Peyer's patch (tissue), 4 donors: Measurements from ENCODE around the gene TRIM2. TPM values are rescaled to one million over a fixed set of nuclear protein-coding genes. Genes with fewer than 3 reads are reported as not detected.

ENCODE experiments used
- DNase-seq, 3 donors: peaks; one replicate each; pipeline ENCODE4 v3.0.0-alpha.2; 2017 to 2019
- H3K27ac ChIP-seq, 4 donors: fragments of 200-600 bp; sonication (generic); one replicate each; pipeline ENCODE4 v1.5.1; 2016 to 2019
- H3K27me3 ChIP-seq, 2 donors: fragments of 200-600 bp; sonication (generic); one replicate each; pipeline ENCODE4 v1.5.1; 2019
- H3K36me3 ChIP-seq, 3 donors: fragments of 200-600 bp; sonication (generic); one replicate each; pipeline ENCODE4 v1.5.1; 2016 to 2019
- H3K4me1 ChIP-seq, 4 donors: fragments of 200-600 bp; sonication (generic); one replicate each; pipeline ENCODE4 v1.5.1; 2016 to 2019
- H3K4me3 ChIP-seq, 4 donors: fragments of 200-600 bp; sonication (generic); 1 replicate in 3 of 4; 2 replicates in 1 of 4; pipeline ENCODE4 v1.5.1; 2016 to 2019; ENCODE audit warnings: mild to moderate bottlenecking in 1 of 4
- H3K9me3 ChIP-seq, 4 donors: fragments of 200-600 bp; sonication (generic); one replicate each; pipeline ENCODE4 v1.5.1; 2016 to 2019; ENCODE audit warnings: mild to moderate bottlenecking in 1 of 4
- CTCF ChIP-seq, 6 experiments: fragments of 450-650 bp in 4 of 6; fragments of 200-600 bp in 2 of 6; sonication (generic) in 1 of 6; IDR thresholded peaks; one replicate each; pipeline ENCODE4 v1.5.1; 2017 to 2019; ENCODE audit warnings: antibody characterized with exemption in 6 of 6, mild to moderate bottlenecking in 3 of 6, moderate library complexity in 1 of 6
- POLR2A ChIP-seq, 2 donors: fragments of 450-650 bp; IDR thresholded peaks; one replicate each; pipeline ENCODE4 v1.5.1; 2017; ENCODE audit warnings: antibody characterized with exemption in 2 of 2, mild to moderate bottlenecking in 2 of 2, moderate library complexity in 2 of 2
- total RNA-seq, 4 donors: library from RNA; depleted of rRNA; stranded (reverse); fragments of >200 nt; gene quantifications; one replicate each; pipeline ENCODE4 v1.1.0, GENCODE V29; 2016

Gene TRIM2
- total RNA-seq, 4 donors from 2014 or later, result 58.6 to 158 (median 144) TPM

- Histone ChIP-seq H3K36me3 (peaks cover 0 to 26% (median 0%) of the 10 kb centered on the region in 3 donors), H3K9me3 (no peaks in the 10 kb centered on the region), H3K4me3 (no peak overlapping the region), H3K4me1 (peaks cover 0 to 10% (median 0%) of the 10 kb centered on the region in 4 donors), H3K27me3 (no peaks in the 10 kb centered on the region), H3K27ac (no peak overlapping the region)
- DNase-seq, result no peak
- TF ChIP-seq CTCF (IDR thresholded peaks at IDR 0.05), result no peak
- TF ChIP-seq POLR2A (IDR thresholded peaks at IDR 0.05), result no peak
These were observed 72.7 kb downstream of the TRIM2 start for GRCh38 chr4:153276971-153277370.

- Histone ChIP-seq H3K4me3 (no peak overlapping the region), H3K4me1 (no peaks in the 10 kb centered on the region), H3K27ac (no peak overlapping the region), H3K27me3 (no peaks in the 10 kb centered on the region), H3K9me3 (no peaks in the 10 kb centered on the region), H3K36me3 (peaks cover 0 to 33% (median 0%) of the 10 kb centered on the region in 3 donors)
- no peak for DNase-seq
- no peak for TF ChIP-seq POLR2A (IDR thresholded peaks at IDR 0.05)
- no peak for TF ChIP-seq CTCF (IDR thresholded peaks at IDR 0.05)
These were observed 77.2 kb downstream of the TRIM2 start for GRCh38 chr4:153281476-153281875.

- Histone ChIP-seq H3K27ac (no peak overlapping the region), H3K36me3 (peaks cover 0 to 29% (median 0%) of the 10 kb centered on the region in 3 donors)
These were observed 77.8 kb downstream of the TRIM2 start for GRCh38 chr4:153282023-153282422.

GRCh38 chr4:153283260-153283659, 79.0 kb downstream of the TRIM2 start:
- Histone ChIP-seq H3K27ac (no peak overlapping the region), H3K9me3 (no peaks in the 10 kb centered on the region), H3K4me1 (no peaks in the 10 kb centered on the region), H3K27me3 (no peaks in the 10 kb centered on the region), H3K36me3 (peaks cover 0 to 18% (median 0%) of the 10 kb centered on the region in 3 donors), H3K4me3 (no peak overlapping the region)
- no peak for DNase-seq
- no peak for TF ChIP-seq POLR2A (IDR thresholded peaks at IDR 0.05)
- no peak for TF ChIP-seq CTCF (IDR thresholded peaks at IDR 0.05)

More at GRCh38 chr4:153282023-153282422, 77.8 kb downstream of the TRIM2 start:
- no peak overlapping the region for H3K4me3 ChIP-seq
- no peaks in the 10 kb centered on the region for H3K9me3 ChIP-seq
- no peaks in the 10 kb centered on the region for H3K27me3 ChIP-seq
- H3K4me1 ChIP-seq, result no peaks in the 10 kb centered on the region
- no peak for DNase-seq
- TF ChIP-seq CTCF (IDR thresholded peaks at IDR 0.05) (no peak), POLR2A (IDR thresholded peaks at IDR 0.05) (no peak)

GRCh38 chr4:153290134-153290533, 85.9 kb downstream of the TRIM2 start:
- H3K27ac ChIP-seq, result no peak overlapping the region
- peaks cover 0 to 11% (median 0%) of the 10 kb centered on the region in 3 donors for H3K36me3 ChIP-seq
- H3K27me3 ChIP-seq, result no peaks in the 10 kb centered on the region
- no peak overlapping the region for H3K4me3 ChIP-seq
- H3K4me1 ChIP-seq, result no peaks in the 10 kb centered on the region
- TF ChIP-seq POLR2A (IDR thresholded peaks at IDR 0.05) (no peak), CTCF (IDR thresholded peaks at IDR 0.05) (no peak)
- H3K9me3 ChIP-seq, result no peaks in the 10 kb centered on the region
- DNase-seq, result no peak

GRCh38 chr4:153291562-153291961, 87.3 kb downstream of the TRIM2 start:
- H3K27ac ChIP-seq, result no peak overlapping the region
- no peak overlapping the region for H3K4me3 ChIP-seq
- no peaks in the 10 kb centered on the region for H3K9me3 ChIP-seq
- H3K27me3 ChIP-seq, result no peaks in the 10 kb centered on the region
- peaks cover 0 to 22% (median 0%) of the 10 kb centered on the region in 3 donors for H3K36me3 ChIP-seq
- no peak for DNase-seq
- TF ChIP-seq CTCF (IDR thresholded peaks at IDR 0.05), result no peak
- no peaks in the 10 kb centered on the region for H3K4me1 ChIP-seq
